ENCODE results near the gene CCDC171. TPM values are rescaled to one million over a fixed set of nuclear protein-coding genes. Genes with fewer than 3 reads are reported as not detected.

The CCDC171 gene
- total and polyA plus RNA-seq, 2 of the 13 experiments (the other 11 are each of a cell fraction or from before 2014, with no cell fraction given) = 0.95 to 2.5 TPM

DNA sequence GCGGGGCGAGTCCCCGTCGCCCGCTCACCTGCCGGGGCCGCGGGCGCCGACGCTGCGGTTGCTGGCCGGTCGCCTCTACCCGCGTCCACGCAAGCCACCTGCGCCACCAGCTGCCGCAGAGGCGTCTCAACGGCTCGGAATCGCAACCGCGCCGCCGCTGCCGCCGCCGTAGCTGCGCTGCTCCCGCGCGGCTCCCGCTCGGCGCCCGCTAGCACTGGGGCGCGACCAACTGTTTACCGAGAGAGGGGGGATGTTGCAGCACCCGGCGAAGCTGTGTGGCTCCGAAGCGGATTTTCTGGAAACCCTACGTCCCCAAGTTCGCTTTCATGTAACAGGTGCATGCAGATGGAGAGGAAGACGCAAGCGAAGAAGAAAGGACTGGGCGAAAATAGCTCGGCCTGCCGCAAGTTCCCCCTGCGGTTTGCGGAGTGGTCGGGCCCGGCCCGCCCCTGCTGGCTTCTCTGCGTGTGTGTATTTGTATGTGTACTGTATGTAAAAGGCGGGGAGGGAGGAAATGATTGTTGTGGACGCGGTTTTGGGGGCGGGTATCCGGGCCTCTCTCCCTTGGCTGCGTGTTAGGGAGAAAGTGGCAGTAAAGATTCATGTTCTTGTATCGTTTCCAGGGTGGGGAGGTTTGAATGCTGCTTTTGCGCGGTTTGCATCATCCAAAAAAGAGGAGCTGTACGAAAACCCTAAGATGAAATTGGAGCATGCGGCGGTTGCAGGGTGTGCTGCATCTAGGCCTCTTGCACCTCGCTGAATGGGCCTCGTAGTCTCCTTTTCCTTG is 41.9 kb upstream of the CCDC171 start, which contains the start of gene PSIP1 (continued):
- TF ChIP-seq HOXA3 (CRISPR knock-in tag; IDR thresholded peaks at IDR 0.05) = peak; percentile 75
- TF ChIP-seq IRF2 (CRISPR knock-in tag; IDR thresholded peaks at IDR 0.05) = no peak
- no peak for TF ChIP-seq SNAPC2 (CRISPR knock-in tag; IDR thresholded peaks at IDR 0.05)
- TF ChIP-seq, protein P1, sequence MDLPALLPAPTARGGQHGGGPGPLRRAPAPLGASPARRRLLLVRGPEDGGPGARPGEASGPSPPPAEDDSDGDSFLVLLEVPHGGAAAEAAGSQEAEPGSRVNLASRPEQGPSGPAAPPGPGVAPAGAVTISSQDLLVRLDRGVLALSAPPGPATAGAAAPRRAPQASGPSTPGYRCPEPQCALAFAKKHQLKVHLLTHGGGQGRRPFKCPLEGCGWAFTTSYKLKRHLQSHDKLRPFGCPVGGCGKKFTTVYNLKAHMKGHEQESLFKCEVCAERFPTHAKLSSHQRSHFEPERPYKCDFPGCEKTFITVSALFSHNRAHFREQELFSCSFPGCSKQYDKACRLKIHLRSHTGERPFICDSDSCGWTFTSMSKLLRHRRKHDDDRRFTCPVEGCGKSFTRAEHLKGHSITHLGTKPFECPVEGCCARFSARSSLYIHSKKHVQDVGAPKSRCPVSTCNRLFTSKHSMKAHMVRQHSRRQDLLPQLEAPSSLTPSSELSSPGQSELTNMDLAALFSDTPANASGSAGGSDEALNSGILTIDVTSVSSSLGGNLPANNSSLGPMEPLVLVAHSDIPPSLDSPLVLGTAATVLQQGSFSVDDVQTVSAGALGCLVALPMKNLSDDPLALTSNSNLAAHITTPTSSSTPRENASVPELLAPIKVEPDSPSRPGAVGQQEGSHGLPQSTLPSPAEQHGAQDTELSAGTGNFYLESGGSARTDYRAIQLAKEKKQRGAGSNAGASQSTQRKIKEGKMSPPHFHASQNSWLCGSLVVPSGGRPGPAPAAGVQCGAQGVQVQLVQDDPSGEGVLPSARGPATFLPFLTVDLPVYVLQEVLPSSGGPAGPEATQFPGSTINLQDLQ (CRISPR knock-in tag; IDR thresholded peaks at IDR 0.05) = peak; percentile 24; the same call in 1 of the 2 replicates
- peak; percentile 28; the same call in 1 of the 2 replicates for TF ChIP-seq RAD21 (CRISPR knock-in tag; IDR thresholded peaks at IDR 0.05)
- no peak for TF ChIP-seq SNRNP70 (IDR thresholded peaks at IDR 0.05; ENCODE audit: low read depth, low read length)
- TF ChIP-seq ZNF235 (CRISPR knock-in tag; IDR thresholded peaks at IDR 0.05; ENCODE audit: borderline replicate concordance) = peak; percentile 87
- TF ChIP-seq ZNF883 (CRISPR knock-in tag; IDR thresholded peaks at IDR 0.05; ENCODE audit: not compliant biosample characterization) = no peak
- TF ChIP-seq THAP11 (CRISPR knock-in tag; IDR thresholded peaks at IDR 0.05) = peak; percentile 37; the same call in 1 of the 2 replicates
- TF ChIP-seq FOXP1 (IDR thresholded peaks at IDR 0.05) = peak; percentile 52; the same call in 1 of the 2 replicates
- peak; percentile 73 for TF ChIP-seq FOXP1 (CRISPR knock-in tag; IDR thresholded peaks at IDR 0.05)
- TF ChIP-seq NR3C1 (CRISPR knock-in tag; IDR thresholded peaks at IDR 0.05) = no peak
- TF ChIP-seq ZNF816 (CRISPR knock-in tag; IDR thresholded peaks at IDR 0.05; ENCODE audit: borderline replicate concordance) = no peak
- no peak for TF ChIP-seq ZKSCAN5 (CRISPR knock-in tag; IDR thresholded peaks at IDR 0.05)
- no peak for TF ChIP-seq ZNF10 (CRISPR knock-in tag; IDR thresholded peaks at IDR 0.05; ENCODE audit: borderline replicate concordance, low read depth)
- TF ChIP-seq AKAP8 (CRISPR knock-in tag; IDR thresholded peaks at IDR 0.05) = no peak
- no peak for TF ChIP-seq SETDB1 (CRISPR knock-in tag; IDR thresholded peaks at IDR 0.05; ENCODE audit: borderline replicate concordance)
- TF ChIP-seq, protein P2, sequence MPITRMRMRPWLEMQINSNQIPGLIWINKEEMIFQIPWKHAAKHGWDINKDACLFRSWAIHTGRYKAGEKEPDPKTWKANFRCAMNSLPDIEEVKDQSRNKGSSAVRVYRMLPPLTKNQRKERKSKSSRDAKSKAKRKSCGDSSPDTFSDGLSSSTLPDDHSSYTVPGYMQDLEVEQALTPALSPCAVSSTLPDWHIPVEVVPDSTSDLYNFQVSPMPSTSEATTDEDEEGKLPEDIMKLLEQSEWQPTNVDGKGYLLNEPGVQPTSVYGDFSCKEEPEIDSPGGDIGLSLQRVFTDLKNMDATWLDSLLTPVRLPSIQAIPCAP (CRISPR knock-in tag; IDR thresholded peaks at IDR 0.05; ENCODE audit: low read depth) = no peak
- TF ChIP-seq MIER3 (CRISPR knock-in tag; IDR thresholded peaks at IDR 0.05; ENCODE audit: borderline replicate concordance) = no peak; the same call in 1 of the 2 replicates
- TF ChIP-seq SMYD3 (CRISPR knock-in tag; IDR thresholded peaks at IDR 0.05) = no peak
- TF ChIP-seq ZFX (CRISPR knock-in tag; IDR thresholded peaks at IDR 0.05; ENCODE audit: low read depth) = peak; percentile 79
- peak; percentile 48; the same call in 1 of the 2 replicates for TF ChIP-seq ZNF782 (CRISPR knock-in tag; IDR thresholded peaks at IDR 0.05; ENCODE audit: borderline replicate concordance)
- TF ChIP-seq, protein P3, sequence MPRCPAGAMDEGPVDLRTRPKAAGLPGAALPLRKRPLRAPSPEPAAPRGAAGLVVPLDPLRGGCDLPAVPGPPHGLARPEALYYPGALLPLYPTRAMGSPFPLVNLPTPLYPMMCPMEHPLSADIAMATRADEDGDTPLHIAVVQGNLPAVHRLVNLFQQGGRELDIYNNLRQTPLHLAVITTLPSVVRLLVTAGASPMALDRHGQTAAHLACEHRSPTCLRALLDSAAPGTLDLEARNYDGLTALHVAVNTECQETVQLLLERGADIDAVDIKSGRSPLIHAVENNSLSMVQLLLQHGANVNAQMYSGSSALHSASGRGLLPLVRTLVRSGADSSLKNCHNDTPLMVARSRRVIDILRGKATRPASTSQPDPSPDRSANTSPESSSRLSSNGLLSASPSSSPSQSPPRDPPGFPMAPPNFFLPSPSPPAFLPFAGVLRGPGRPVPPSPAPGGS (CRISPR knock-in tag; IDR thresholded peaks at IDR 0.05) = peak; percentile 72; the same call in 1 of the 2 replicates
- TF ChIP-seq MEIS2 (CRISPR knock-in tag; IDR thresholded peaks at IDR 0.05) = no peak
- no peak for TF ChIP-seq NR2F1 (CRISPR knock-in tag; IDR thresholded peaks at IDR 0.05)
- TF ChIP-seq ZNF296 (CRISPR knock-in tag; conservative IDR thresholded peaks at IDR 0.05) = no peak
- TF ChIP-seq SALL2 (CRISPR knock-in tag; IDR thresholded peaks at IDR 0.05) = peak; percentile 72; the same call in 1 of the 2 replicates

All from HepG2 (cell line).